GM18858 (cell line): ENCODE results near the gene LTBP1.
"Not testable (repeated sequence)": the region's sequence is repeated elsewhere in the genome, so short reads cannot be mapped to it uniquely, and the experiment has no call there.

Source experiments
- ATAC-seq: cut with Tn5 transposase; IDR thresholded peaks from one replicate; pipeline ENCODE4 v1.9.1; 2021; ENCODE audit not compliant: unreplicated experiment

LTBP1 gene

GRCh38 chr2:33038230-33038629 is 91.5 kb downstream of the LTBP1 start:
- no peak for ATAC-seq

DNA sequence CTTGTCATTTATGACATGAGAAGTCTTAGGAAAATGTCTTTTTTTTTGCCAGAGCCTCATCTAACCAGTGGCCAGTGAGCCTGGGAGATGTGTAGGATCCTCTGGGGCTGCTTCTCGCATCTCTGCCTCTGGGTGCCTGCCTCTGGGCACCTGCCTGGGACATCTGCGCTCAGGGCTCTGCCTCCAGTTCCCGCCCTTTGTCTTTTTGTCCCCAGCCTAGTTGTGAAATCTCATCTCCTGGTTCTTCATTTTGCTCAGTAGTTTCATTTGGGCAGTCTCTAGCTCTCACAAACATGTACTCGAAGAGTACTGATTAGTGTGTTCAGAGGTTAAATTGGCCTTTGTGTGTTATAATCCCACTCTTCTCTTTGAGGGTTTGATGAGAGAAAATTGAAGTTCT is 92.0 kb downstream of the LTBP1 start:
- no peak for ATAC-seq

DNA sequence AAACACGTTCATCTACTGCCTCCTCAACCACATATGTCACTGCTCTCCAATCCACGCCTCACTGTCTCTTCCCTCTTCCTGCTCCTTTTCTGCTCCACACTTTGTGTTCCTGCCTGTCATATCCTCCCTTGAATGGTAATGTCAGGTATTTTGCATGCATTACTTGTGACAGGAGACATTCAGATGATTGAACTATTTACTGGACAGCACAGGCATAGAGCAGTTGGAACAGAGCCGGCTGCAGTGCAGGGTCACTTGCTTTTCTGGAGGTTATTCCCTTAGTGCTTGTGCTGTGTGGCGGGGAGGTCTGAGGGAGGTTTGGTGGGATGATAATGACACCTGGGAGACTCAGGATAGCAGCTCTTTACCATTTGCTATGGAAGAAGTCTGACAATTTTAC is 93.8 kb downstream of the LTBP1 start:
- no peak for ATAC-seq

DNA sequence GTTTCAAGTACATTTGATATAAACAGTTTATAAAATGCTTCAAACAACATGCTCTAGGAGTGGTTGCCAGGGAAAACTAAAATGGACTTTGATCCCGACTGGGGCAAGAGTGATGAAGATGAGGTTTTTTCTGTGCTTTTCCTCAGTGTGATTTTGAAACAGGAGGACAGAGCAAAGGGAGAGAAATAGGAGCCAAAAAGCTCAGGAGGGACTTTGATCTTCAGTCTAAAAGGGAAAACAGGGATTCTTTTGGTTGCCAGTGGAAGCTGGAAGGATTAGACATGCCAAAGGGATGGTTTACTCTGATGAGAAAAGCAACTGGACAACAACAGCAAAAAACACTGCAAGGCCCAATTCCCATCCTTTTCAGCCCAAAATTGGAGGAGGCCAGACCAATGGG is 95.5 kb downstream of the LTBP1 start:
- ATAC-seq = no peak

GRCh38 chr2:33042819-33043218 is 96.1 kb downstream of the LTBP1 start:
- no peak for ATAC-seq

GRCh38 chr2:33047939-33048338 is 101.2 kb downstream of the LTBP1 start:
- ATAC-seq = no peak

DNA sequence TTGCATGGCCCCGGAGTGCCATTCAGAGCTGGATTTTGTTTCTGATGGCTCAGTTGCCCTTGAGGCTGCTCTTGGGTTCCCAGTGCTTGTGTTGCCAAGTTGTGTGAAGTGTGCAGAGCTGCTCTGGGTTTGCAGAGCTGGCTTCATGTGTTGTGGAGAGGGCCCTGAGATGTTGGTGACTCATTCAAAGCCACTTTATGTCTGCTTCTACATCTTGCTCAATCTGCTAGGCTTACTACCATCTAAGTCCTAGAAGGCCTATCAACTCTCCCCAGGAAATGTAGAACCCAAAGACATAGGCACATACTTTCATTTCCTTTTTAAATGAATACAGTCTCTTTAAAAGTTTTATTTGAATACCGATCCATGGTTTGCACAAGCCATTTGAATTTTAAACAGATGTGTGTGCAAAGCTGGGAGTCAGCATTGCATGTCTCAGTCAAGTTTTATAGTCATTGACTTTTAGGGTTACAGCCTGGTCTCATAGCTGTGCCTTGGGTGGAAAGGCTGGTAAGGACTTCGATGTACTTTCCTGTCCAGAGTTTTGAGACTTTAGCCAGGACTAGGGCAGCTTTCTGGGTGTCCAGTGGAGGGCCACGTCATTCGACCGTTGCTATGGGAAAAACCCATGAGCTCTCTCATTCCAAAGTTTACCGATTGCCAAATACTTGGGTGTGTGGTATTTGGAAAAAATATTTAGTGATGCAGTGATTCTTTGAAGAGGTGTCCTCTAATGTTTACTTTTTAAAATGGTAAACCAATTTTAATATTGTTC is 105.0 kb downstream of the LTBP1 start:
- ATAC-seq = no peak

DNA sequence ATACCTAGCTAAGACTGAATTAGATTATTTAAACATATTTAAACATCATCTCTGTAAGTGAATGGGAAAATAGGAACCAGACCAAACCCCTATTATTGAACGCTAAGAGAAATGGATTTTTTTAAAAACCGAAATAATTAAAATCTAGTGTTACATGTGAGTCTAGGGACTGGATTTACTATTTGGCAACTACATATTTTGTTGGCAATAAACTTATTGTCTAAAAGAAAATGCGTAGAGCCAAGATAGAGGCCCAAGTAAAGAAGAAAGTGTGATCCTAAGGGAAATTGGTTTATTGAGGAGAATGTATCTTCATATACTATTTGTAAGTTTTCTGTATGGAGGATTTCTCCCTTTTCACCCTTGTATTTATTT is 105.6 kb downstream of the LTBP1 start:
- ATAC-seq = no peak

- ATAC-seq = not testable (repeated sequence)
Observed at GRCh38 chr2:33052795-33053194, 106.0 kb downstream of the LTBP1 start.

- ATAC-seq = no peak
Observed at GRCh38 chr2:33056170-33056569, 109.4 kb downstream of the LTBP1 start.

GRCh38 chr2:33057307-33058028 is 110.7 kb downstream of the LTBP1 start:
- not testable (repeated sequence) for ATAC-seq

GRCh38 chr2:33058716-33059470 is 112.1 kb downstream of the LTBP1 start:
- no peak for ATAC-seq

- ATAC-seq = no peak
Observed at GRCh38 chr2:33059471-33060156, 112.9 kb downstream of the LTBP1 start.

DNA sequence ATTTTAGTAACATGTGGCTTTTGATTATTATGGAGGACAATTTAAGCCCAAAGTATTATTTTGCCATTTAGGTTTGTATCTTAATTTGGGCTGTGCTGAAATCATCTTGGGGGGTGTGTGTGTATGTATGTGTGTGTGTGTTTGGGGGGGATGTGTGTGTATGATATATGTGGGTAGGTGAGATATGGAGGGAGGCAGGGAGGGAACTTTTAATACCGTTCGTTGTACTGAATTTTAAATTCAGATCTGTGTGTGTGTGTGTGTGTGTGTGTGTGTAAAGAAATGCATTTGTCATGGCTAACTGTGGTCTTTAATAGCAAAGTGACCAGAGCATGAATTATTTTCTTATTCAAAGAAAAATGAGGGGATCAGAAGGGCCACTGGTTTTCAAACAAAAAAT is 113.7 kb downstream of the LTBP1 start:
- ATAC-seq = no peak

DNA sequence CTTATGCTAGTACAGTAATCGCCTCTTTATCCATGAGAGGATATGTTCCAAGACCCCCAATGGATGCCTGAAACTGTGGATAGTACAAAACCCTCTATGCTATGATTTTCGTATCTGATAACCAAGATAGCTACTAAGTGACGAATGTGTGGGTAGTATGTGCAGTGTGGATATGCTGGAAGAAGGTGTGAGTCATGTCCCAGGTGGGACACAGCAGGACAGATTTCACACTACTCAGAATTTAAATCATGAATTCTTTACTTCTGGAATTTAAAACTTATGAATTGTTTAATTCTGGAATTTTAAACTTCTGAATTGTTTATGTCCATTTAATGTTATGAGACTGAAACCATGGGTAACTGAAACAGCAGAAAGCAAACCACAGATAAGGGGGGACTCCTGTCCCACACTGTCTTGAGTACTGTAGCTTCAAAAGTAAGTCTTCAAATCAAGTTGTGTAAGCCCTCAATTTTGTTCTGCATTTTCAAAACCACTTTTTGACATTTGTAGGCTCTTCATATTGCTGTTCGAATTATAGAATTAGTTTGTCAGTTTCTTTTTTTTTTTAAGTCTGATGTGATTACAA is 116.0 kb downstream of the LTBP1 start:
- no peak for ATAC-seq

- ATAC-seq = no peak
Observed at GRCh38 chr2:33064349-33064801, 117.6 kb downstream of the LTBP1 start.

DNA sequence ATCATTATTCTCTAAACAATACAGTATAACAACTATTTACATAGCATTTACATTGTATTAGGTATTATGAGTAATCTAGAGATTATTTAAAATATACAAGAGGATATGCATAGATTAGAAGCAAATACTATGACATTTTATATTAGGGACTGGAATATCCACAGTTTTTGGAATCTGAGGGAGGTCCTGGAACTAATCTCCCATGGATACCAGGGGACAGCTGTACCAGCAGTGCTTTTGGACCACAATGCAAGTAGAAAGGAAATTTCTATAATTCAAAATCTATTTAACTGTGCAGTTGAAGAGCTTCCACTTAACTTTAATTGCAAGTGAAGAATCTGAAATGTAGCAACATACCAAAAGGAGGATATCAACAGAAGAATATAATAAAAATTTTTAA is 120.8 kb downstream of the LTBP1 start:
- ATAC-seq = no peak

- no peak for ATAC-seq
Observed at GRCh38 chr2:33068261-33068660, 121.5 kb downstream of the LTBP1 start.

GRCh38 chr2:33069894-33070651 is 123.3 kb downstream of the LTBP1 start:
- peak; percentile 62 for ATAC-seq

- ATAC-seq = no peak
Observed at GRCh38 chr2:33071591-33071990, 124.8 kb downstream of the LTBP1 start.
